Measurements from ENCODE around the gene CEP350. TPM values are rescaled to one million over a fixed set of nuclear protein-coding genes. Genes with fewer than 3 reads are reported as not detected.

CEP350 gene
- total and polyA plus RNA-seq, 2 of the 13 experiments (the other 11 are each of a cell fraction or from before 2014, with no cell fraction given): 7.6 to 35.9 TPM

DNA sequence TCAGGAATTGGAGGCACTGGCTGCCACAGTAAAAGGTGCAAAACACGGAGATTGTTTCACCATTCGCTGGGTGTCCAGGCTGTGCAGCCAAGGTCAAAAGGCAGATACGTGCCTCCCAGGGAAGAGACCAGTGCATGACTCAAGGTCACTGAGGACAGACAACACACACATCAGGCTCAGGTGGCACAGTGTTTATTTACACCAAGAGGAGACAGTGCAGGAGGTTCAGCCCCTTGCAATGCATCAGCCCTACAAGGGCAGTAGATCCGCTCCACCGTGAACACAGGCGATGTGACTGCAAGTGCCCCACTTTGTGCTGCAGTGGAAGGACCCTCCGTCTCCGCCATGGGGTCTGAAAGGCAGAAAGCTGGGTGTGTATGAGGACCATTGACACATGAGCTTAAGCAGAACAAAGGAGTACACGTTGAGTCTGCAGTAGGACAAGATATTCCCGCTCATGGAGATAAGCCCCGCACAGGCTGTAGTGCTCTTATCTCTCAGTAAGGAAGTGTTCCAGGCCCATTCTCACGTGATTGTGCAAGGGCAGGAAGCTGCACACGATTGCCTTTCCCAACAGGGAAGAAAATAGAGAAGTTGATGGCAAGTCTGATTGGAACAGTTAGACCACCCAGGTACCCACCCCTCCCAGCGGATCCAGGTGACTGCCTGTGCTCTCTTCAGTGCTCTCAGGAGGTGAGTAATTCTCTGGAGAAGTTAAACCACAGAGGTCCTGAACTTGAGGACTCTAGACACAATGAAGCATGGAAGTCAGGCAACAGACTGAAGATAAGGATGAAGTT lies 162.6 kb downstream of the CEP350 start (continued):
- TF ChIP-seq, protein P1, sequence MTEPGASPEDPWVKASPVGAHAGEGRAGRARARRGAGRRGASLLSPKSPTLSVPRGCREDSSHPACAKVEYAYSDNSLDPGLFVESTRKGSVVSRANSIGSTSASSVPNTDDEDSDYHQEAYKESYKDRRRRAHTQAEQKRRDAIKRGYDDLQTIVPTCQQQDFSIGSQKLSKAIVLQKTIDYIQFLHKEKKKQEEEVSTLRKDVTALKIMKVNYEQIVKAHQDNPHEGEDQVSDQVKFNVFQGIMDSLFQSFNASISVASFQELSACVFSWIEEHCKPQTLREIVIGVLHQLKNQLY (CRISPR knock-in tag; IDR thresholded peaks at IDR 0.05): peak; percentile 81; the same call in 1 of the 2 replicates
- no peak for TF ChIP-seq MED13 (CRISPR knock-in tag; IDR thresholded peaks at IDR 0.05)
- TF ChIP-seq, protein P2, sequence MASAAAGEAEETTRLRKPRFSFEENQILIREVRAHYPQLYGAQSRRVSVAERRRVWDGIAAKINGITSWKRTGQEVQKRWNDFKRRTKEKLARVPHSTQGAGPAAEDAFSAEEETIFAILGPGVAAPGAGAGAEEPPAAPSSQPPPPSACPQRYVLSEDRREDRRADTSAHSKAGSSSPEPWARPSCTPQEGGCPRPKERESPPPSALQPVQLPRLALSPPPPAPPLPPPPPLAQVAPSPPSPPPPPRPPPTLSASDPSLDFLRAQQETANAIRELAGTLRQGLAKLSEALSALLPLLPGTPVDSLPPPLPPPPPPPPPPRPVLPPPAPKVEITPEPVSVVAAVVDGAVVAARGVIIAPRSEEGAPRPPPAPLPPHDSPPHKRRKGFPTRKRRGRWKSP (CRISPR knock-in tag; IDR thresholded peaks at IDR 0.05): peak; percentile 45; the same call in 1 of the 2 replicates
- peak; percentile 54; the same call in 1 of the 2 replicates for TF ChIP-seq TGIF2 (CRISPR knock-in tag; IDR thresholded peaks at IDR 0.05)
- peak; percentile 55; the same call in 1 of the 2 replicates for TF ChIP-seq PHF20 (CRISPR knock-in tag; IDR thresholded peaks at IDR 0.05)
- TF ChIP-seq, protein P3, sequence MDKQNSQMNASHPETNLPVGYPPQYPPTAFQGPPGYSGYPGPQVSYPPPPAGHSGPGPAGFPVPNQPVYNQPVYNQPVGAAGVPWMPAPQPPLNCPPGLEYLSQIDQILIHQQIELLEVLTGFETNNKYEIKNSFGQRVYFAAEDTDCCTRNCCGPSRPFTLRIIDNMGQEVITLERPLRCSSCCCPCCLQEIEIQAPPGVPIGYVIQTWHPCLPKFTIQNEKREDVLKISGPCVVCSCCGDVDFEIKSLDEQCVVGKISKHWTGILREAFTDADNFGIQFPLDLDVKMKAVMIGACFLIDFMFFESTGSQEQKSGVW (CRISPR knock-in tag; IDR thresholded peaks at IDR 0.05; ENCODE audit: borderline replicate concordance): no peak
- TF ChIP-seq RFXANK (CRISPR knock-in tag; IDR thresholded peaks at IDR 0.05): no peak
- 0 out of 2 replicates have a peak, but pooled peaks have one; percentile 34 for TF ChIP-seq ZNF782 (CRISPR knock-in tag; IDR thresholded peaks at IDR 0.05; ENCODE audit: borderline replicate concordance)
- TF ChIP-seq ZNF331 (CRISPR knock-in tag; IDR thresholded peaks at IDR 0.05): peak; percentile 86; the same call in 1 of the 2 replicates
- peak; percentile 84; the same call in 1 of the 2 replicates for TF ChIP-seq FOXC1 (CRISPR knock-in tag; IDR thresholded peaks at IDR 0.05; ENCODE audit: borderline replicate concordance)
- TF ChIP-seq ZSCAN9 (CRISPR knock-in tag; IDR thresholded peaks at IDR 0.05; ENCODE audit: borderline replicate concordance): peak; percentile 78; the same call in 1 of the 2 replicates
- no peak for TF ChIP-seq ONECUT2 (CRISPR knock-in tag; IDR thresholded peaks at IDR 0.05)
- TF ChIP-seq TBL1XR1 (IDR thresholded peaks at IDR 0.05; ENCODE audit: borderline replicate concordance, low read length, partially characterized antibody): peak; percentile 48
- peak; percentile 55; the same call in 1 of the 2 replicates for TF ChIP-seq ELF4 (CRISPR knock-in tag; IDR thresholded peaks at IDR 0.05; ENCODE audit: borderline replicate concordance)
- TF ChIP-seq KLF12 (CRISPR knock-in tag; IDR thresholded peaks at IDR 0.05; ENCODE audit: borderline replicate concordance): no peak
- TF ChIP-seq ZNF7 (CRISPR knock-in tag; IDR thresholded peaks at IDR 0.05): peak; percentile 36; the same call in 1 of the 2 replicates
- TF ChIP-seq, protein P4, sequence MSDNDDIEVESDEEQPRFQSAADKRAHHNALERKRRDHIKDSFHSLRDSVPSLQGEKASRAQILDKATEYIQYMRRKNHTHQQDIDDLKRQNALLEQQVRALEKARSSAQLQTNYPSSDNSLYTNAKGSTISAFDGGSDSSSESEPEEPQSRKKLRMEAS (IDR thresholded peaks at IDR 0.05): peak; percentile 87
- peak; percentile 79 for TF ChIP-seq KDM2A (CRISPR knock-in tag; IDR thresholded peaks at IDR 0.05; ENCODE audit: borderline replicate concordance, low read depth)
- TF ChIP-seq NRL (CRISPR knock-in tag; IDR thresholded peaks at IDR 0.05; ENCODE audit: borderline replicate concordance): peak; percentile 66; the same call in 1 of the 2 replicates
- TF ChIP-seq, protein P5, sequence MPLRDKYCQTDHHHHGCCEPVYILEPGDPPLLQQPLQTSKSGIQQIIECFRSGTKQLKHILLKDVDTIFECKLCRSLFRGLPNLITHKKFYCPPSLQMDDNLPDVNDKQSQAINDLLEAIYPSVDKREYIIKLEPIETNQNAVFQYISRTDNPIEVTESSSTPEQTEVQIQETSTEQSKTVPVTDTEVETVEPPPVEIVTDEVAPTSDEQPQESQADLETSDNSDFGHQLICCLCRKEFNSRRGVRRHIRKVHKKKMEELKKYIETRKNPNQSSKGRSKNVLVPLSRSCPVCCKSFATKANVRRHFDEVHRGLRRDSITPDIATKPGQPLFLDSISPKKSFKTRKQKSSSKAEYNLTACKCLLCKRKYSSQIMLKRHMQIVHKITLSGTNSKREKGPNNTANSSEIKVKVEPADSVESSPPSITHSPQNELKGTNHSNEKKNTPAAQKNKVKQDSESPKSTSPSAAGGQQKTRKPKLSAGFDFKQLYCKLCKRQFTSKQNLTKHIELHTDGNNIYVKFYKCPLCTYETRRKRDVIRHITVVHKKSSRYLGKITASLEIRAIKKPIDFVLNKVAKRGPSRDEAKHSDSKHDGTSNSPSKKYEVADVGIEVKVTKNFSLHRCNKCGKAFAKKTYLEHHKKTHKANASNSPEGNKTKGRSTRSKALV (CRISPR knock-in tag; IDR thresholded peaks at IDR 0.05): 0 out of 2 replicates have a peak, but pooled peaks have one; percentile 63
- TF ChIP-seq ZFP41 (CRISPR knock-in tag; IDR thresholded peaks at IDR 0.05; ENCODE audit: borderline replicate concordance): no peak
- peak; percentile 74; the same call in 1 of the 2 replicates for TF ChIP-seq SSRP1 (CRISPR knock-in tag; IDR thresholded peaks at IDR 0.05)
- peak; percentile 83; the same call in 1 of the 2 replicates for TF ChIP-seq HOXA3 (CRISPR knock-in tag; IDR thresholded peaks at IDR 0.05)
- 0 out of 2 replicates have a peak, but pooled peaks have one; percentile 45 for TF ChIP-seq KMT2B (CRISPR knock-in tag; IDR thresholded peaks at IDR 0.05)
- TF ChIP-seq ZNF776 (CRISPR knock-in tag; IDR thresholded peaks at IDR 0.05): 0 out of 2 replicates have a peak, but pooled peaks have one; percentile 36
- TF ChIP-seq ZMYM4 (CRISPR knock-in tag; IDR thresholded peaks at IDR 0.05): peak; percentile 94
